Activated gamma-delta T cell treated with Interleukin-2 at 50 U/mL for 16 hours (primary cell): Measurements from ENCODE around the gene FBXL7.

Experiments
- DNase-seq: peaks from one replicate; pipeline ENCODE4 v3.0.0-alpha.2; 2020

The FBXL7 gene

GRCh38 chr5:15787681-15788080 lies 287.7 kb downstream of the FBXL7 start:
- DNase-seq, result no peak

DNA sequence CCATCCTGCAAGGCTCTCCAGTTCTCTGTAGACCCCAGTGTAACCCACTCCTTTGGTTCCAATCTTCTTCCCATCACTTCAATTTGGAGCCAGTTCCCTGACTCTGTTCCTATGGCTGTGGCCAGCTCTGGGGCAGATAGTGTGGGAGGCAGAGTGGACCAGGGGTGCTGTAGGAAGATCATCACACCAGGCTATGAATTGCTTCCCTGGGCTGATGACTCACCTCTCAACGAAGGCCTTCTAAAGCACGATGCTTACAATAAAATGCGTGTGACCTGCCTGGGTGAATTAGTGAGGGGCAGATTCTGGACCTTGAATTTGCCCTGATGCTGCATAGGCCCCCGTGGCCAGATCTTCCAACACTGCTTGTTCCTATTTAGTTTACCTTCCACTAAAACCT lies 289.7 kb downstream of the FBXL7 start:
- DNase-seq, result no peak

DNA sequence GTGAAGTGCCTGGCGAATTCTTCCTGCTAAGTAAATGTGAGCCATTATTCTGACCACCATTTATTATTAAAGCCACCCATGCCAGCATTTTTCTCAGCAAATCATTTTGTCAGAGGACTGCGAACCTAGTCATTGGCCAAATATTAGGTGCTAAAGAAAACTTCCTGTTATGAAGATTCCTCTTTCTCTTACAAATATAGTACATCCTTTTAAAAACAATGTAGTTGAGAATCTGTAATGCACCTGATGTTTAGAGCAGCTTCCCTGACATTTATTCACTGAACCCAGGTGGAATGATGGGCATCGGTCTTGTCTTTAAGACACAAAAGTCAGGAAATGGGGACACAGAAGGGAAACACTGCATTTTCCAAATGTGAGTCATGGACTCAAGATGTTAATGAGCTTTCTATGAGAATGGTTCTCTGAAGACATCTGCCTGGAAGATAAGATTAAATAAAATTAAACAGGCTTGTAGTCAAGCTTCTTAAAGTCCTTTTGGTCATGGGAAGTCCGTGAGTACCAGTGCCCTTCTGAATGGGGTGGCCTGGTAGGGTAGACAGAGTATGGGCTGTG lies 290.6 kb downstream of the FBXL7 start:
- DNase-seq, result no peak

DNA sequence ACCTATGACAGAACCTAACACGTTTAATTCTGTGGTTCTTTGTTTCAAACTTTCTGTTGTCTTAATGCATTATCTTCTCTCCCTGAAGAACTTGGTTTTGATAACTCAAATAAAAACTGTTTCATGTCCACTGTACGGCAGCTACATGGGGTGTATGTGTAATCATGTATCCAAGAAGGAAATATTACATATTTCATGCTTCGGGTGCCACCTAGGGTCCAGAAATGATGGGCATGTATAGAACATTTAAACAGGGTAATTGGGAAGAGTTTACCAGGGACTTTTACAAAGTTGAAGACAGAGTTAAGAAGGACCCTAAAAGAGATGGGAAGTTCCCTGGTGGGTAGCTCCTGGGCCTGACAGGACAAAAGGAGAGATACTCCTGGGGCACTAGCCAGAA lies 291.3 kb downstream of the FBXL7 start:
- DNase-seq, result no peak

GRCh38 chr5:15791859-15792258 lies 291.9 kb downstream of the FBXL7 start:
- no peak for DNase-seq

GRCh38 chr5:15794052-15794985 lies 294.3 kb downstream of the FBXL7 start:
- no peak for DNase-seq

DNA sequence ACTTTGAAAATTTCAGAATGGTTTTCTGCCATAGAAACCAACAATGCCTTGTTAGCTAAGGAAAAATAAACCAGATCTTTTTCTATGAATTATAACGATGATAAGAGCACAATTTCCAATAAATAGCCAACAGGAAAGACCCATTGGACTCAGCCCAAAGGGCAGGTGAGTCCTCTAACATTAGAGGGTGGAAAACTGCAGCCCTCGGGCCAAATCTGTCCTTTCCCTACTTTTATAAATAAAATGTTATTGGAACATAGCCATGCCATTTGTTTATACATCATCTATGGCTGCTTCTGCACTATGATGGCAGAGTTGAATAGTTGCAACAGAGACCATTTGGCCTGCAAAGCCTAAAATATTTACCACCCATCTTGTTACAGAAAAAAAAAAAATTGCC lies 296.1 kb downstream of the FBXL7 start:
- DNase-seq, result no peak

GRCh38 chr5:15796557-15796956 lies 296.6 kb downstream of the FBXL7 start:
- no peak for DNase-seq

DNA sequence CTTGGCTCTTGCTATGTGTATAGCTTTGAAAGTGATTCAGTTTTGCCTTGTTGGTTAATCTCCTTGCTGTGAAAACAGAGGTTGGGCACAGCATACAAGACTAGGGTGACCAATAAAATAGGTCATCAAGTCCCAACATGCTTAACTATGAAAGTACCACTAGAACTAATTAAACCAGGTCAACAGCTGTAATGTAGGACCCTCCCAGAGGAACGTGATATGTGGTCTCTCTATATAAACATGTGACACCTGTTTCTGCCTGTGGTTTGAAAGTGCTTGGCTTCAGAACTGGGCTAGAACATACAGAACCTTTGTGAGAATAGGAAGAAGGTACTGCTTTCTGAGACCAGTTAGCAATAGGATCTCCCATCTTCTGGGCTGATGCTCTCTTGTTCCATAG lies 297.1 kb downstream of the FBXL7 start:
- DNase-seq, result no peak

GRCh38 chr5:15798006-15798405 lies 298.0 kb downstream of the FBXL7 start:
- no peak for DNase-seq

- no peak for DNase-seq
These were observed 299.0 kb downstream of the FBXL7 start for GRCh38 chr5:15799014-15799413.

- no peak for DNase-seq
These were observed 299.6 kb downstream of the FBXL7 start for GRCh38 chr5:15799612-15800011.

DNA sequence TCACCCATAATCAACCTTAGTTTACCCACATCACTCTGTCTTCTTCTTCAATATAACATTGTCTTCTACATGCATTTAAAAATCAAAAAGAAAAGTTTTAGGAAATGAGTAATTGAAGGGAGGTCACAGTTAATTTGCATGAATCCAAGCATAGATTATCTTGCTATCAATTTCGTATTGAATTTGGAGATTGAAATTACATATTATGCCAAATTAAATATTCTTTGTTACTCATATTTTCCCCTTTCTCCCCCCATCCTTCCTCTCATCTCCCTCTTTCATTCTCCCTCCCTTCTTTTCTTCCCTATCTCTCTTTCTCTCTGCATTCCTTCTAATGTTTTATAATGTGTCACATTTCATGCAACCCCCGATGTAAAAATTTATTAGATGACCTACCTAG lies 303.3 kb downstream of the FBXL7 start:
- no peak for DNase-seq

DNA sequence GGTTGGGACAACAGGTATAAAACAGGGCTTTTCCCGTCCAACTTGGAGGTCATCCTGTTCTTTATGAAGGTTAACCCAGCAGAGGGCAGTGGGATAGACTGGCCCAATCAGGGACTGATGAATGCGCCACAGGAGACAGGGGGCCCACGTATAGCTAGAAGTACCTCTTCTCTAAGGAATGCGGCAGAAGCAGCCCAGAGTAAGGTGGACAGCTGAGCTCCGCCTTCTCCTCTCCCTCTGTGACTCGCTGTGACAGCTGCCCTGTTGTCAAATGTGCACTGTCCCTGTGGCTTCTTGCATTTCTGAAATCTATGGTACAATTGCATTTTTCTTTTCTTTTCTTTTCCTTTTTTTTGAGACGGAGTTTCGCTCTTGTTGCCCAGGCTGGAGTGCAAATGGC lies 306.6 kb downstream of the FBXL7 start:
- DNase-seq, result no peak

GRCh38 chr5:15807248-15807647 lies 307.3 kb downstream of the FBXL7 start:
- DNase-seq, result no peak

- DNase-seq, result no peak
These were observed 307.9 kb downstream of the FBXL7 start for GRCh38 chr5:15807871-15808270.

GRCh38 chr5:15808577-15808976 lies 308.6 kb downstream of the FBXL7 start:
- no peak for DNase-seq

DNA sequence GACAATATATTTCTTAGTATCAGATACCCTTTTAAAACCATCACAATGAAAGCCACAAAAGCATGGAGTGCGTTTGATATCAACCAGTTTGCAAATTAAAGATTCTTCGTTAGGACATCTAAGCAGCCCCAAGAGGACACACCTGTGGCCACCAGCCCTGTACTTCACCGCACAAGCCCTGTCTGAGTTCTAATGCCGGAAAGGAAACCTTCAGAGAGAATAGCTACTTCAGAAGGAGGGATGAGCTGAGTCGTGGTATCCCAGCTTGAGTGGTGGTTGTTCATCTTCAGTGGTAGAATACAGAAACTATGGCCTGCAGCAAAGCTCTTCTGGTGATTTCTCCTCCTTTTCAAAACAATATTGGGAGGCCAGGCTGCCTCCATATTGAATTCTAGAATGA lies 319.6 kb downstream of the FBXL7 start:
- no peak for DNase-seq

- DNase-seq, result no peak
These were observed 321.5 kb downstream of the FBXL7 start for GRCh38 chr5:15821506-15821905.

- DNase-seq, result no peak
These were observed 323.4 kb downstream of the FBXL7 start for GRCh38 chr5:15823398-15823797.

DNA sequence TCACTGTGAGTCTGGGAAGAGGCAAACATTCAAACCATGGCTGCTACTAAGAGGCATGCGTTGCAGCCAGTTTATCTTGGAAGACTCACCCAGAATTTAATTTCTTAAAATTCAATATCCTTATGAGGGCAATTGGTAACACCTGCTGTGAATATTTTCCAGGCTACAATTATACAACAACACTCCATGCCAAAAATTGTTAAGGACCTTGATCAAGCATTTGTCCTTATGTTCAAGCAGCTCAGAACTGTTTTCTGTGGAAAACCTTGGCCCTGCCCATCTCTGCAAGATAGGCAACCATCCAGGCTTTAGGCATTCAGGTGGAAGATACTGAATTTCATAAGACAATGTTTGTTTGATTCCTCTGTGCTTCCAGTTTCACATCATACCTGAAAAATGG lies 327.8 kb downstream of the FBXL7 start:
- no peak for DNase-seq

DNA sequence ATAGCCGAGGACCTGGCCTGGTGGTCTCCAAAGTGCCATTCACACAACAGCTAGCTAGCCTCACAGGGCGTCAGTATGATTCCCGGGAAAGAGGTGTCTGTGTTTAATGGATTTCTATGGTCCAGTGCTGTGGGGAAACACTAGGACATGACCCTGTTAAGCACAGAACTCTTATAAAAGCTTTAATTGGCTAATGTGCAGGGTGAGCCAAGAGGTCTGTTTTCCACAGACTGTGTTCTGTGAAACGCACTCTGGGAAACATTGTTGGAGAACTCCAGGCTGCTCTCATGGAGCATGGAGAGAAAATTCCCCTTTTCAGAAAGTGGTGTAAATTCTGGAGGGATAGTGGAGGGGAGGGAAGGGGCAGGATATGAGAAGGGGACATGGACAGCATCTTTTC lies 331.4 kb downstream of the FBXL7 start:
- no peak for DNase-seq

GRCh38 chr5:15833365-15833764 lies 333.4 kb downstream of the FBXL7 start:
- no peak for DNase-seq

- DNase-seq, result no peak
These were observed 334.7 kb downstream of the FBXL7 start for GRCh38 chr5:15834596-15835245.
